GM12878 (cell line): ENCODE measurements around the gene ME3. TPM values are rescaled to one million over a fixed set of nuclear protein-coding genes. Genes with fewer than 3 reads are reported as not detected.

Source experiments
- ATAC-seq: fragments of 200-7000 bp; cut with Tn5 transposase; 3 replicates; pipeline ENCODE4 v1.9.1; 2020; ENCODE audit warnings: mild to moderate bottlenecking, moderate library complexity
- BruUV-seq: library from RNA; stranded (reverse); fragments of 400-500 nt; replicated peaks from 2 replicates; lab custom pipeline; 2021; lab: Mats Ljungman, UMichigan
- CTCF ChIA-PET: fragments of 300-600 bp; sonication (Branson Sonifier 250); formaldehyde crosslinking; extraction: SDS; loops from one replicate; lab custom pipeline; 2021; ENCODE audit warnings: inconsistent platforms; lab: Yijun Ruan, JAX
- POLR2A ChIA-PET: fragments of 350-600 bp; formaldehyde crosslinking; extraction: SDS; loops from one replicate; lab custom pipeline; 2021; ENCODE audit warnings: inconsistent platforms; lab: Charles Lee
- RAD21 ChIA-PET: fragments of 300-600 bp; sonication (Branson Sonifier 250); formaldehyde crosslinking; loops from one replicate; lab custom pipeline; 2023; ENCODE audit warnings: antibody characterized with exemption; ENCODE audit not compliant: unreplicated experiment; lab: Charles Lee
- SMC1A ChIA-PET: fragments of 300-600 bp; sonication (Branson Sonifier 250); formaldehyde crosslinking; loops from one replicate; lab custom pipeline; 2023; ENCODE audit not compliant: unreplicated experiment, uncharacterized antibody; lab: Charles Lee
- DNase-seq: peaks from one replicate; pipeline ENCODE4 v3.0.0-alpha.2; 2011; ENCODE audit warnings: low read depth, low spot score
- FAIRE-seq: peaks from 3 replicates; lab custom pipeline; 2011; peaks lifted over from hg19 to GRCh38; lab: Jason Lieb, UNC
- H2AFZ ChIP-seq: 2 replicates; pipeline ENCODE4 v1.6.0; 2011; ENCODE audit warnings: low read depth, low read length, control low read depth; ENCODE audit not compliant: control insufficient read depth
- H3K27ac ChIP-seq: 2 replicates; pipeline ENCODE4 v1.5.1; 2011; ENCODE audit warnings: control low read depth; ENCODE audit not compliant: control insufficient read depth, insufficient read depth
- H3K27me3 ChIP-seq, 2 experiments: replicated peaks in 1 of 2; 2 replicates each; pipeline versions ENCODE4 v1.6.0 to v1.6.1; 2011; ENCODE audit warnings: low read length in 1 of 2; ENCODE audit not compliant: control insufficient read depth in 2 of 2, insufficient read depth in 2 of 2
- H3K36me3 ChIP-seq, 2 experiments: 2 replicates each; pipeline ENCODE4 v1.5.1; 2011; ENCODE audit warnings: low read length in 1 of 2; ENCODE audit not compliant: control insufficient read depth in 2 of 2, insufficient read depth in 2 of 2
- H3K4me1 ChIP-seq: 2 replicates; pipeline ENCODE4 v1.6.1; 2011; ENCODE audit warnings: mild to moderate bottlenecking, low read length, moderate library complexity, mixed read lengths; ENCODE audit not compliant: control insufficient read depth, insufficient read depth
- H3K4me2 ChIP-seq: 2 replicates; pipeline ENCODE4 v1.6.0; 2011; ENCODE audit warnings: control low read depth; ENCODE audit not compliant: control insufficient read depth, insufficient read depth
- H3K4me3 ChIP-seq: fragments of 200-600 bp; sonication (generic); 2 replicates; pipeline ENCODE4 v1.5.1; 2016
- H3K79me2 ChIP-seq: 2 replicates; pipeline ENCODE4 v1.6.0; 2011; ENCODE audit warnings: low read length; ENCODE audit not compliant: control insufficient read depth, insufficient read depth
- H3K9ac ChIP-seq: 2 replicates; pipeline ENCODE4 v1.8.0; 2011; ENCODE audit warnings: low read length, control low read depth, mixed read lengths; ENCODE audit not compliant: control insufficient read depth, insufficient read depth
- H3K9me3 ChIP-seq: replicated peaks from 3 replicates; pipeline ENCODE4 v1.5.1; 2011; ENCODE audit warnings: mild to moderate bottlenecking, low read length; ENCODE audit not compliant: control insufficient read depth, insufficient read depth
- H4K20me1 ChIP-seq: 2 replicates; pipeline ENCODE4 v1.6.0; 2011; ENCODE audit not compliant: control insufficient read depth, insufficient read depth
- BRCA1 ChIP-seq: IDR thresholded peaks from 2 replicates; pipeline ENCODE4 v1.6.1; 2011; ENCODE audit warnings: low read depth, low read length, improper control_type of control experiment
- EED ChIP-seq: sonication (generic); IDR thresholded peaks from 2 replicates; pipeline ENCODE4 v1.6.1; 2016; ENCODE audit warnings: antibody characterized with exemption, low read depth
- ESRRA ChIP-seq: IDR thresholded peaks from 2 replicates; pipeline ENCODE4 v1.6.1; 2012; ENCODE audit warnings: mild to moderate bottlenecking, low read length, improper control_type of control experiment
- ETV6 ChIP-seq, 2 experiments: fragments of 450-650 bp in 1 of 2; IDR thresholded peaks in 1 of 2; conservative IDR thresholded peaks in 1 of 2; 2 replicates each; pipeline ENCODE4 v1.6.1; 2014; ENCODE audit warnings: antibody characterized with exemption in 1 of 2, borderline replicate concordance in 1 of 2, low read depth in 1 of 2, mild to moderate bottlenecking in 1 of 2, moderate library complexity in 1 of 2
- ZNF217 ChIP-seq: fragments of 450-650 bp; IDR thresholded peaks from 2 replicates; pipeline ENCODE4 v1.6.1; 2017; ENCODE audit warnings: antibody characterized with exemption, mild to moderate bottlenecking
- in situ Hi-C: fragments of 300-500 bp; cut with MboI; formaldehyde crosslinking; loops from 9 replicates; pipeline ENCODE4 v1.14.3; 2018; ENCODE audit warnings: mixed read lengths
- intact Hi-C: fragments of 100-400 bp; cut with micrococcal nuclease; formaldehyde crosslinking; loops from one replicate; pipeline ENCODE4 v1.14.2; 2022; ENCODE audit not compliant: unreplicated experiment
- polyA plus RNA-seq, 11 experiments: library from polyadenylated mRNA; depleted of rRNA in 4 of 11; unstranded in 6 of 11; stranded (reverse) in 5 of 11; fragments of >200 nt; fragmentation: Nextera tagmentation in 4 of 11; fragmentation: Illumina TruSeq in 1 of 11; extraction: Ambion mirVana in 4 of 11; extraction: Trizol in 1 of 11; gene quantifications; 1 replicate in 1 of 11; 2 replicates in 10 of 11; pipeline versions ENCODE4 v1.2.1 to v1.2.3, GENCODE V29; 2011 to 2016; ENCODE audit warnings: inconsistent platforms in 2 of 11, missing spikeins in 2 of 11, low read depth in 1 of 11
- total RNA-seq, 4 experiments: library from RNA; depleted of rRNA in 3 of 4; stranded (reverse); fragments of >200 nt in 3 of 4; fragmentation: Illumina TruSeq in 1 of 4; extraction: Trizol in 1 of 4; gene quantifications; 2 replicates each; pipeline versions ENCODE4 v1.2.1 to v1.2.3, GENCODE V29; 2013 to 2021
- TF ChIP-seq, protein P1 (sequence below), 3 experiments: IDR thresholded peaks in 2 of 3; conservative IDR thresholded peaks in 1 of 3; 2 replicates each; pipeline ENCODE4 v1.5.1; 2011; ENCODE audit warnings: low read depth in 3 of 3, low read length in 3 of 3, mild to moderate bottlenecking in 3 of 3, control low read depth in 2 of 3, moderate library complexity in 2 of 3, inconsistent platforms in 1 of 3, mixed read lengths in 1 of 3; ENCODE audit not compliant: control insufficient read depth in 2 of 3, insufficient read depth in 1 of 3; ENCODE audit errors: extremely low read depth in 1 of 3

The ME3 gene
- total and polyA plus RNA-seq, 10 of the 15 experiments (the other 5 are each of a cell fraction or from before 2014, with no cell fraction given) = 0.06 to 0.40 (median 0.19) TPM; not detected in 2

- POLR2A ChIA-PET = no interaction called here
- SMC1A ChIA-PET = no interaction called here
- no peak overlapping the region for H3K4me2 ChIP-seq
- TF ChIP-seq ESRRA (no peak), ETV6 (conservative IDR thresholded peaks at IDR 0.05 in 1 of 2, IDR thresholded peaks at IDR 0.05 in 1 of 2; ENCODE audit: borderline replicate concordance in 1 of 2, low read depth in 1 of 2) (no peak), EED (no peak), ZNF217 (no peak), BRCA1 (no peak)
- TF ChIP-seq, protein P1, sequence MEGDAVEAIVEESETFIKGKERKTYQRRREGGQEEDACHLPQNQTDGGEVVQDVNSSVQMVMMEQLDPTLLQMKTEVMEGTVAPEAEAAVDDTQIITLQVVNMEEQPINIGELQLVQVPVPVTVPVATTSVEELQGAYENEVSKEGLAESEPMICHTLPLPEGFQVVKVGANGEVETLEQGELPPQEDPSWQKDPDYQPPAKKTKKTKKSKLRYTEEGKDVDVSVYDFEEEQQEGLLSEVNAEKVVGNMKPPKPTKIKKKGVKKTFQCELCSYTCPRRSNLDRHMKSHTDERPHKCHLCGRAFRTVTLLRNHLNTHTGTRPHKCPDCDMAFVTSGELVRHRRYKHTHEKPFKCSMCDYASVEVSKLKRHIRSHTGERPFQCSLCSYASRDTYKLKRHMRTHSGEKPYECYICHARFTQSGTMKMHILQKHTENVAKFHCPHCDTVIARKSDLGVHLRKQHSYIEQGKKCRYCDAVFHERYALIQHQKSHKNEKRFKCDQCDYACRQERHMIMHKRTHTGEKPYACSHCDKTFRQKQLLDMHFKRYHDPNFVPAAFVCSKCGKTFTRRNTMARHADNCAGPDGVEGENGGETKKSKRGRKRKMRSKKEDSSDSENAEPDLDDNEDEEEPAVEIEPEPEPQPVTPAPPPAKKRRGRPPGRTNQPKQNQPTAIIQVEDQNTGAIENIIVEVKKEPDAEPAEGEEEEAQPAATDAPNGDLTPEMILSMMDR (IDR thresholded peaks at IDR 0.05 in 2 of 3, conservative IDR thresholded peaks at IDR 0.05 in 1 of 3; ENCODE audit: control insufficient read depth in 2 of 3, extremely low read depth in 1 of 3, insufficient read depth in 1 of 3, low read depth in 3 of 3, low read length in 3 of 3) = peak in 1 of 3 experiments; percentile 11; a peak in 1 of 6 replicates
- RAD21 ChIA-PET = no interaction called here
- H2AFZ ChIP-seq = no peak overlapping the region
- H3K9me3 ChIP-seq = no peaks in the 10 kb centered on the region
- in situ Hi-C loops = loop anchor here (5.0 kb wide), 1 partner anchor 48 kb away; no protein-coding TSS in a partner anchor
- H3K27ac ChIP-seq = no peak overlapping the region
- no peak overlapping the region for H3K9ac ChIP-seq
- H3K36me3 ChIP-seq = no peaks in the 10 kb centered on the region
- no TSS peak for BruUV-seq
- ATAC-seq = no peak
- CTCF ChIA-PET = no interaction called here
- intact Hi-C loops = no loop called here
- H3K4me1 ChIP-seq = no peaks in the 10 kb centered on the region
- no peak for DNase-seq
- no peak for FAIRE-seq
- H3K4me3 ChIP-seq = no peak overlapping the region
- H3K79me2 ChIP-seq = no peaks in the 10 kb centered on the region
- H4K20me1 ChIP-seq = no peaks in the 10 kb centered on the region
- no peaks in the 10 kb centered on the region for H3K27me3 ChIP-seq
Observed at GRCh38 chr11:86408845-86409244, 263.6 kb downstream of the ME3 start.
